PC-9 (cell line): ENCODE results near the gene INPP5F. TPM values are rescaled to one million over a fixed set of nuclear protein-coding genes. Genes with fewer than 3 reads are reported as not detected.
A peak's percentile ranks its signal among the peaks of the same experiment; 100 is the strongest.

Experiments used
- BruUV-seq: library from RNA; stranded (reverse); fragments of 400-500 nt; replicated peaks from 2 replicates; lab custom pipeline; 2021; lab: Mats Ljungman, UMichigan
- CTCF ChIA-PET: fragments of 300-600 bp; sonication (Branson Sonifier 250); formaldehyde crosslinking; loops from one replicate; lab custom pipeline; 2022; ENCODE audit warnings: antibody characterized with exemption; lab: Charles Lee
- POLR2A ChIA-PET: fragments of 300-600 bp; sonication (Branson Sonifier 250); formaldehyde crosslinking; loops from one replicate; lab custom pipeline; 2022; ENCODE audit warnings: antibody characterized with exemption; ENCODE audit not compliant: unreplicated experiment; lab: Charles Lee
- DNase-seq, 2 experiments: peaks; one replicate each; pipeline versions ENCODE4 v3.0.0 to v3.0.0-alpha.2; 2015 to 2022; ENCODE audit warnings: mixed read lengths in 1 of 2
- H2AFZ ChIP-seq: fragments of 200-600 bp; sonication (generic); 2 replicates; pipeline ENCODE4 v1.8.1; 2017; ENCODE audit warnings: antibody characterized with exemption
- H3F3A ChIP-seq: fragments of 200-600 bp; sonication (generic); 2 replicates; pipeline ENCODE4 v1.8.1; 2017; ENCODE audit warnings: antibody characterized with exemption, mild to moderate bottlenecking, low read depth; ENCODE audit not compliant: insufficient read depth
- H3K27ac ChIP-seq: fragments of 200-600 bp; sonication (generic); 2 replicates; pipeline ENCODE4 v1.6.1; 2016; ENCODE audit warnings: mixed run types
- H3K27me3 ChIP-seq: fragments of 200-600 bp; sonication (generic); 2 replicates; pipeline ENCODE4 v1.6.1; 2016; ENCODE audit warnings: low read depth, mixed run types; ENCODE audit not compliant: insufficient read depth
- H3K36me3 ChIP-seq: fragments of 200-600 bp; sonication (generic); 2 replicates; pipeline ENCODE4 v1.6.1; 2016; ENCODE audit warnings: low read depth, mixed run types
- H3K4me1 ChIP-seq: fragments of 200-600 bp; sonication (generic); replicated peaks from 2 replicates; pipeline ENCODE4 v1.6.1; 2016; ENCODE audit warnings: mixed run types; ENCODE audit not compliant: insufficient read depth
- H3K4me2 ChIP-seq: fragments of 200-600 bp; sonication (generic); 2 replicates; pipeline ENCODE4 v1.6.1; 2017; ENCODE audit warnings: mixed run types
- H3K4me3 ChIP-seq: fragments of 200-600 bp; sonication (generic); 2 replicates; pipeline ENCODE4 v1.6.1; 2016; ENCODE audit warnings: mixed run types
- H3K79me2 ChIP-seq: fragments of 200-600 bp; sonication (generic); 2 replicates; pipeline ENCODE4 v1.6.1; 2017; ENCODE audit warnings: low read depth, mixed run types
- H3K9me2 ChIP-seq: fragments of 200-600 bp; sonication (generic); 2 replicates; pipeline ENCODE4 v1.8.1; 2017; ENCODE audit warnings: mild to moderate bottlenecking; ENCODE audit not compliant: insufficient read depth
- H3K9me3 ChIP-seq: fragments of 200-600 bp; sonication (generic); 2 replicates; pipeline ENCODE4 v1.8.1; 2016; ENCODE audit warnings: low read depth; ENCODE audit not compliant: insufficient read depth
- H4K20me1 ChIP-seq: fragments of 200-600 bp; sonication (generic); 2 replicates; pipeline ENCODE4 v1.8.1; 2017; ENCODE audit not compliant: insufficient read depth
- CTCF ChIP-seq: fragments of 200-600 bp; sonication (generic); conservative IDR thresholded peaks from 2 replicates; pipeline ENCODE4 v1.6.1; 2017; ENCODE audit warnings: mixed run types, antibody characterized with exemption, mild to moderate bottlenecking, moderate library complexity
- EZH2 ChIP-seq: fragments of 200-600 bp; sonication (generic); IDR thresholded peaks from 2 replicates; pipeline ENCODE4 v1.8.0; 2017; ENCODE audit warnings: antibody characterized with exemption, low read depth
- intact Hi-C: fragments of 100-400 bp; cut with micrococcal nuclease; formaldehyde crosslinking; loops from one replicate; pipeline ENCODE4 v1.10.0; 2022; ENCODE audit not compliant: unreplicated experiment
- total RNA-seq: library from RNA; stranded (reverse); gene quantifications from 2 replicates; pipeline ENCODE4 v1.2.3, GENCODE V29; 2021

Gene INPP5F
- total RNA-seq, 1 experiment from 2014 or later, result 11.4 TPM

- peaks cover 89% of the 10 kb centered on the region for H3F3A ChIP-seq
Measured at GRCh38 chr10:119677904-119678755, 47.7 kb upstream of the INPP5F start.

GRCh38 chr10:119679480-119679829 is 46.4 kb upstream of the INPP5F start:
- POLR2A ChIA-PET, result no interaction called here
- no peak for DNase-seq
- peak overlapping the region; percentile 69 for H3K4me2 ChIP-seq

More at GRCh38 chr10:119677904-119678755, 47.7 kb upstream of the INPP5F start:
- H2AFZ ChIP-seq, result no peak overlapping the region
- no TSS peak for BruUV-seq
- peak in 1 of 2 experiments; percentile 44 for DNase-seq
- H3K27me3 ChIP-seq, result no peaks in the 10 kb centered on the region
- H3K4me3 ChIP-seq, result no peak overlapping the region
- ChIA-PET CTCF (interaction anchor here (0.8 to 1.0 kb wide), 2 partner anchors 14 to 60 kb away, joined by 3 to 5 read pairs; no protein-coding TSS in a partner anchor), POLR2A (no interaction called here)
- peaks cover 22% of the 10 kb centered on the region for H3K36me3 ChIP-seq
- H4K20me1 ChIP-seq, result no peaks in the 10 kb centered on the region
- peaks cover 79% of the 10 kb centered on the region for H3K4me1 ChIP-seq
- H3K9me3 ChIP-seq, result no peaks in the 10 kb centered on the region
- H3K9me2 ChIP-seq, result no peaks in the 10 kb centered on the region
- peak overlapping the region; percentile 99 for H3K27ac ChIP-seq
- intact Hi-C loops, result no loop called here
- peak overlapping the region; percentile 19; the same call in 1 of the 2 replicates for H3K4me2 ChIP-seq
- peaks cover 16% of the 10 kb centered on the region; the same call in 1 of the 2 replicates for H3K79me2 ChIP-seq
- TF ChIP-seq CTCF (no peak), EZH2 (no peak)

More at GRCh38 chr10:119679480-119679829, 46.4 kb upstream of the INPP5F start:
- H3K36me3 ChIP-seq, result peaks cover 9% of the 10 kb centered on the region; the same call in 1 of the 2 replicates
- no peak overlapping the region for H2AFZ ChIP-seq
- no peaks in the 10 kb centered on the region for H3K9me3 ChIP-seq
- H3K4me1 ChIP-seq, result peaks cover 75% of the 10 kb centered on the region
- CTCF ChIA-PET, result no interaction called here
- H3K9me2 ChIP-seq, result no peaks in the 10 kb centered on the region
- TF ChIP-seq EZH2, result no peak
- TF ChIP-seq CTCF, result no peak
- intact Hi-C loops, result no loop called here
- H3K27ac ChIP-seq, result peak overlapping the region; percentile 99
- H4K20me1 ChIP-seq, result no peaks in the 10 kb centered on the region
- no TSS peak for BruUV-seq
- H3K79me2 ChIP-seq, result peaks cover 7% of the 10 kb centered on the region; the same call in 1 of the 2 replicates
- H3K4me3 ChIP-seq, result no peak overlapping the region
- no peaks in the 10 kb centered on the region for H3K27me3 ChIP-seq
- H3F3A ChIP-seq, result peaks cover 84% of the 10 kb centered on the region
